ENCODE measurements around the gene REST.
"Not testable (repeated sequence)": the region's sequence is repeated elsewhere in the genome, so short reads cannot be mapped to it uniquely, and the experiment has no call there.

Gene REST

GRCh38 chr4:56908206-56909085, 746 bp downstream of the REST start:
- peak; percentile 24 for DNase-seq (ENCODE audit: low read depth, low spot score)

- peak; percentile 7 for DNase-seq (ENCODE audit: low read depth, low spot score)
Observed at GRCh38 chr4:56909086-56909894, 1.6 kb downstream of the REST start.

- DNase-seq (ENCODE audit: low read depth, low spot score): no peak
Observed at GRCh38 chr4:56910172-56910967, 2.7 kb downstream of the REST start.

DNA sequence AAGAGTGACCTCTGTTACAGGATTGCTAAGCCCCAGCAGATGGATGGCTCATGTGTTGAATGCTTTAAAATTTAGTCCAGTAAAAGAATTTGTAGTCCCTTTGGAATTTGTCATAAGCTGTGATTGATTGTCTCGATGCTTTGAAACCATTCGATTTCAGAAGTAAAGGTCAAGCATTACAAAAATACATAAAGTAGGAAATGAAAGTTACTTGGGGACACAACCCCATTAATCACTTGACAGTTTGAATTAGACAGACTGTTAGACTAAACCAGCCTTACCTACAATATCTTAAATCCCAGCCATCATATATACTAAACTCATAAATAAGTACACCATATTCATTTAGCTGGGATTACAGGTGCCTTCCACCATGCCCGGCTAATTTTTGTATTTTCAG, 6.6 kb downstream of the REST start:
- no peak for DNase-seq (ENCODE audit: low read depth, low spot score)

- DNase-seq (ENCODE audit: low read depth, low spot score): not testable (repeated sequence)
Observed at GRCh38 chr4:56914977-56915376, 7.3 kb downstream of the REST start.

GRCh38 chr4:56927196-56927595, 19.5 kb downstream of the REST start:
- no peak for DNase-seq (ENCODE audit: low read depth, low spot score)

- no peak for DNase-seq (ENCODE audit: low read depth, low spot score)
Observed at GRCh38 chr4:56930638-56931037, 22.9 kb downstream of the REST start.

DNA sequence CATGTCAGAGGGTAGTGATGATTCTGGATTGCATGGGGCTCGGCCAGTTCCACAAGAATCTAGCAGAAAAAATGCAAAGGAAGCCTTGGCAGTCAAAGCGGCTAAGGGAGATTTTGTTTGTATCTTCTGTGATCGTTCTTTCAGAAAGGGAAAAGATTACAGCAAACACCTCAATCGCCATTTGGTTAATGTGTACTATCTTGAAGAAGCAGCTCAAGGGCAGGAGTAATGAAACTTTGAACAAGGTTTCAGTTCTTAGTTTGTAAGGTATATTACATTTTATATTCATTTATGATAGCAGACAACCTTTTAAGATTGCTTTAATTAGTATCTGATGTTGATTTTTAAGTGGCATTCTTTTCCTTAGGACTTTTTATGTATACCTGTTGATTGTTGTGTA, 24.2 kb downstream of the REST start:
- DNase-seq (ENCODE audit: low read depth, low spot score): no peak

DNA sequence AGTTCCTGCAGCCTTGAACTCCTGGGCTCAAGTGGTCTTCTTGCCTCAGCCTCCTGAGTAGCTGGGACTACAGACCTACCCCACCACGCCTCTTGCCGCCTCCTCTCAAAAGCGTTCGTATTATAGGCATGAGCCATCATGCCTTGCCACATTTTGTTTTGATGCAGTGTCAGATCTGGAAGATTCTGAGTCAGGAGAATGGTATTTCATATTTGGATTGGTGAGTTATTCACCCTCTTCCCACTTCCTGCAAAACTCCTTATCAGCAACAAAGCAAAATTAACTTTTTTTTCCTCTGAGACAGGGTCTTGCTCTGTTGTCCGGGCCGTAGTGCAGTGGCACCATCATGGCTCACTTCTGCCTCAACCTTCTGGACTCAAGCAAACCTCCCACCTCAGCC, 29.6 kb downstream of the REST start:
- DNase-seq (ENCODE audit: low read depth, low spot score): no peak

DNA sequence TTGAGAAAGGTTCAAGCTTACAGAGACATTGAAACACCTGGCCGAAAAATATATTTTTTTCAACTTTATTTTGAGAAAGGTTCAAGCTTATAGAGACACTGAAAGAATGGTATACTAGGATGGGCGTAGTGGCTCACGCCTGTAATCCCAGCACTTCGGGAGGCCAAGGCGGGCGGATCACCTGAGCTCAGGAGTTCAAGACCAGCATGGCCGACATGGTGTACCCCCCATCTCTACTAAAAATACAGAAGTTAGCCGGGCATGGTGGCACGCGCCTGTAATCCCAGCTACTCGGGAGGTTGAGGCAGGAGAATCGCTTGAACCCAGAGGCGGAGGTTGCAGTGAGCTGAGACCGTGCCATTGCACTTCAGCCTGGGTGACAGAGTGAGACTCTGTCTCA, 32.1 kb downstream of the REST start:
- not testable (repeated sequence) for DNase-seq (ENCODE audit: low read depth, low spot score)

GRCh38 chr4:56940403-56940802, 32.7 kb downstream of the REST start:
- DNase-seq (ENCODE audit: low read depth, low spot score): no peak

DNA sequence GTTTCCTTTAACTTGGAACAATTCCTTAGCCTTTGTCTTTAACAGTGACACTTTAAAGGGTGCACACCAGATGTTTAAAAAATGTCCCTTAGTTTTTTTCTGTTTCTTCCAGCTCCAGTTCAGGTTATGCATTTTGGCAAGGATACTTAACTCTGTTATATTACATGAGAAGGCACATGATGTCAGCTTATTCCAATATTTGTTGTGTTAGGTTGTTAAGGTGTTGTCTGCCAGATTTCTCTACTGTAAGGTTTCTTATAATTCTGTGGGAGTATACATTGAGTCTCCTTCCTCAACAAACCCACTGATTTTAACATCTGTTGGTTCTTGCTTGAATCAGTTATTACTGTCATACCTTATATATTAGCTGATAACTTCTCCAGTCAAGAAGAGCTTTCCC, 33.3 kb downstream of the REST start:
- DNase-seq (ENCODE audit: low read depth, low spot score): no peak

DNA sequence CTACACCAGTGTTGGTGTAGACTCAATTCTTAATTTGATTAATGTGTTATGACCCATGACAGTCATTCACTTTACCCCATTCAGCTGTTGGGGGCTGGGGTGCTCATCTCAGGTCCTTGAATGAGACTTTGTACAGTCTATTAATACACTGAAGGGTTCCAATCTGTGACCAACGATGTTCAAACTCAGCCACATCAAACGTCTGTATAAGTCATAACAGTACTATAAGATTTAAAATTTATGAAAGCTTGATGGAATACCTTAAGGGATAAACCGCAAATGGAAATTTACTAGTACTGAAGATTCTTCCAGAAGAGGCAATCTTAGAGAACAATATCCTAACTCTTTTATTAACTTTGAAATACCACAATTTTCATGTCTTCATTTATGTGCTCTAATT, 33.7 kb downstream of the REST start:
- no peak for DNase-seq (ENCODE audit: low read depth, low spot score)

- DNase-seq (ENCODE audit: low read depth, low spot score): no peak
Observed at GRCh38 chr4:56953680-56954520, 46.2 kb downstream of the REST start.

DNA sequence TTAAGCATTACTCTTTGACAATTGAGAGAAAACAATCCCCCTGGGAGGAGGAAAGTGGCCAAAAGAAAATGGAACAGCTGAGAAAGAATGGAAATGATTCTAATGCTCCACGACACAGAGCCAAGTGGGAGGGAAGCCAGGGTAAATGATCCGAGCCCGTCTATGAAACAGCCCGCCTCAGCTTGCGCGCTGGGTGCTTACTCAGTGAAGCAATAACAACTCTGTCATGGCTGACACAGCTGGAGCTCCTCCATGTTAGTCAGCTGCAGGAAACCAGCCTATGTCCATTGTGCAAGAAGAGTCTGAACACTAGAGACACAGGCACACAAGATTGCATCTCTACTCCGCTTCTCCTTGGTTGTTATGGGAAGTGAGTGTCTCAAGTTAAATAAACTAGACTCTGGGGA, 50.4 kb downstream of the REST start:
- DNase-seq (ENCODE audit: low read depth, low spot score): peak; percentile 83

DNA sequence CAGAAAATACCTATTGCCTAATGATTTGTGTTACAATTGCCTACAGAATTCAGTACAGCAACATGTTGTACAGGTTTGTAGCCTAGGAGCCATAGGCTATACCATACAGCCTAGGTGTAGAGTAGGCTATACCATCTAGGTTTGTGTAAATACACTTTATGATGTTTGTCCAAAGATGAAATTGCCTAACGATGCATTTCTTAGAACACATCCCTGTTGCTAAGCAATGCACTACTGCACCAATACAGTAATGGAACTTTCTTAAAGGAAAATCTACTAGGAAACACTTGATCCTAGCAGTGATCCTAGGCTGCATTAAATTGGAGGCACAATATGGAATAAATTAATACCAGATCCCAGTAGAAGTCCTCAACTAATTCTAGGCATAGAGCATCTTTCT, 51.4 kb downstream of the REST start:
- no peak for DNase-seq (ENCODE audit: low read depth, low spot score)

- DNase-seq (ENCODE audit: low read depth, low spot score): no peak
Observed at GRCh38 chr4:56961107-56961500, 53.4 kb downstream of the REST start.

DNA sequence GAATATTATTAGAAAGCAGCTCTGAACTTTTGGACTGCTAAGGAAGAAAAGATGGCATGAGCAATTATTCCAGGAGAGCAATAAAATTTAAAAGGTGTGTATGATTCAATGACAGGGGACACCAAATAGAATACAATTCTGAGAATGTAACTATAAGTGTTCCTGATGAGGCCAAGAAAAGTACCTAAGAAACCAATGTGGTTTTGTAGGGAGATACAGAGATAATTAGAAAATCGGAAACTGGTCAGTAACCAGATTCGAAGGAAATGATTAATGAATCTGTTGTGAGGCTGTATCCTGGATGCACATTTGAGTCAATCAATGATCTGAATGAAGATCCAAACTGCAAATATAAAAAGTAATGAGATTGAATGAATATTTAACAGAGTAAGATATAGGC, 63.7 kb downstream of the REST start:
- no peak for DNase-seq (ENCODE audit: low read depth, low spot score)

DNA sequence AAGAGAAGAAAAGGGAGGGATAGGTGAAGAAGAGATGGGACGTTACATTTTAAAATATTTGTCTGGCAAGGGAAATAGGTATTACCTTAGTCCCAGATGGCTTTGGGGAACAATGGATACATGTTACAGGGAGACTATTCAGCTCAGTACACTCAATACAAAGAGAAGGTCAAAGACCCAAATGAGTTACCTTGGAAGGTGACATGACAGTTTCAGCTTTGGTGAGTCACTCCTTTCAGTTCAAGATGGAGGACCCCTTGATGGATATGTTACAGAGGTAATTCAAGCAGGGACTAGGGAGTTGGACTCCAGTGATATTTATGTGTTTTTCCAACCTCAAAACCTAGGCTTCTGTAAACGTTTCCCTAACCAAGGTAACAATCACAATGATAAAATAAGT, 64.7 kb downstream of the REST start:
- DNase-seq (ENCODE audit: low read depth, low spot score): no peak

DNA sequence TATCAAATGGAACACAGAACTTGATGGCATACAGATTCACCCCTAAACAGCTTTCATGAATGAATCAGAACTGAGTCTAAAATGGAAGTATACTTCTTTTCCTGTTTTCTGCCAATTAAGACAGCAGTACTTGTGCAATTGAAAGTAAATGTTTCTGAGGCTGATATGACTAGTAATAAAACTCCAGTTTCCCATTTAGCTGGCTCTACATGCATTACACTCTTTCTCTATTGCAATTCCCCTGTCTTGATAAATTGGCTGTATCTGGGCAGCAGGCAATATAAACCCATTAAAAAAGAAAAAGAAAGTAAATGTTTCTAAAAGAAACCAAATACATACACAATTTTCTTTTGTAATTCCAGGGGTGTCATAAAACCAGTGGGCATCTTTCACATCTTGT, 65.1 kb downstream of the REST start:
- no peak for DNase-seq (ENCODE audit: low read depth, low spot score)

DNA sequence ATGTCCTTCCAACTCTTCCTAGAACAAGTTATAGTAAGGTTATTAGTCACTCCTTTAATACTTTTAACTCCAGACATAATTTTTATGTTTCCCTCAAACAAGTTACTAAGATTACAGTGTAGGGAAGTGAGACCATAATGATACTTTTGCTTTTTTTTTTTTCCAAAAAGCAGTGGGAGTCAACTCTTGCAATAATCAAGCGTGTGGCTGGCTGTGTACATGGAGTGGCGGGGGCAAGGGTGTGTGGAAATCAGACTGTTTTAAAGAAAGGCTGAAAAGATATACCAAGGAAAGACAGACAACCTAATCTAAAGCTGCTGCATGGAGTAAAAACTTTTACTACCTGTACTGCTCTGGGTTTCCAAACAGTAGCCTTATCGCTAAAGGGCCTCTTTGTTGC, 65.6 kb downstream of the REST start:
- no peak for DNase-seq (ENCODE audit: low read depth, low spot score)

Measured in smooth muscle cell of the brain vasculature (primary cell).